ENCODE data around the gene BIK. TPM values are rescaled to one million over a fixed set of nuclear protein-coding genes. Genes with fewer than 3 reads are reported as not detected.
"Not testable (repeated sequence)": the region's sequence is repeated elsewhere in the genome, so short reads cannot be mapped to it uniquely, and the experiment has no call there.

BIK gene
- total RNA-seq, 1 experiment from 2014 or later, result 6.9 TPM

GRCh38 chr22:43100225-43100624, 10.3 kb upstream of the BIK start:
- in situ Hi-C loops (cut with HindIII; ENCODE audit: low sequenced_read_pairs), result loop anchor here (10.0 kb wide), 1 partner anchor 435 kb away; no protein-coding TSS in a partner anchor
- DNase-seq (ENCODE audit: low spot score), result no peak

GRCh38 chr22:43101306-43101705, 9.2 kb upstream of the BIK start:
- in situ Hi-C loops (cut with HindIII; ENCODE audit: low sequenced_read_pairs), result loop anchor here (10.0 kb wide), 1 partner anchor 437 kb away; no protein-coding TSS in a partner anchor
- no peak for DNase-seq (ENCODE audit: low spot score)

- in situ Hi-C loops (cut with HindIII; ENCODE audit: low sequenced_read_pairs), result loop anchor here (10.0 kb wide), 1 partner anchor 439 kb away; no protein-coding TSS in a partner anchor
- not testable (repeated sequence) for DNase-seq (ENCODE audit: low spot score)
Measured at GRCh38 chr22:43104056-43104625, 6.4 kb upstream of the BIK start.

GRCh38 chr22:43104950-43105349, 5.6 kb upstream of the BIK start:
- in situ Hi-C loops (cut with HindIII; ENCODE audit: low sequenced_read_pairs), result loop anchor here (10.0 kb wide), 1 partner anchor 440 kb away; no protein-coding TSS in a partner anchor
- not testable (repeated sequence) for DNase-seq (ENCODE audit: low spot score)

- DNase-seq (ENCODE audit: low spot score), result no peak
- in situ Hi-C loops (cut with HindIII; ENCODE audit: low sequenced_read_pairs), result loop anchor here (10.0 kb wide), 1 partner anchor 442 kb away; no protein-coding TSS in a partner anchor
Measured at GRCh38 chr22:43106302-43106701, 4.2 kb upstream of the BIK start.

GRCh38 chr22:43109511-43109910, 1.0 kb upstream of the BIK start:
- no peak for DNase-seq (ENCODE audit: low spot score)
- in situ Hi-C loops (cut with HindIII; ENCODE audit: low sequenced_read_pairs), result loop anchor here (10.0 kb wide), 1 partner anchor 445 kb away; no protein-coding TSS in a partner anchor

- in situ Hi-C loops (cut with HindIII; ENCODE audit: low sequenced_read_pairs), result loop anchor here (10.0 kb wide), 1 partner anchor 445 kb away; no protein-coding TSS in a partner anchor
- no peak for DNase-seq (ENCODE audit: low spot score)
Measured at GRCh38 chr22:43109921-43110443, 568 bp upstream of the BIK start.

- DNase-seq (ENCODE audit: low spot score), result no peak
- in situ Hi-C loops (cut with HindIII; ENCODE audit: low sequenced_read_pairs), result no loop called here
Measured at GRCh38 chr22:43110927-43111623, 525 bp downstream of the BIK start.

- in situ Hi-C loops (cut with HindIII; ENCODE audit: low sequenced_read_pairs), result no loop called here
- DNase-seq (ENCODE audit: low spot score), result no peak
Measured at GRCh38 chr22:43113526-43114251, 3.1 kb downstream of the BIK start.

GRCh38 chr22:43114958-43115357, 4.4 kb downstream of the BIK start:
- in situ Hi-C loops (cut with HindIII; ENCODE audit: low sequenced_read_pairs), result no loop called here
- DNase-seq (ENCODE audit: low spot score), result no peak

- in situ Hi-C loops (cut with HindIII; ENCODE audit: low sequenced_read_pairs), result no loop called here
- no peak for DNase-seq (ENCODE audit: low spot score)
Measured at GRCh38 chr22:43116932-43117331, 6.4 kb downstream of the BIK start.

- no peak for DNase-seq (ENCODE audit: low spot score)
- in situ Hi-C loops (cut with HindIII; ENCODE audit: low sequenced_read_pairs), result no loop called here
Measured at GRCh38 chr22:43118024-43118849, 7.7 kb downstream of the BIK start.

GRCh38 chr22:43118953-43119458, 8.5 kb downstream of the BIK start:
- in situ Hi-C loops (cut with HindIII; ENCODE audit: low sequenced_read_pairs), result no loop called here
- no peak for DNase-seq (ENCODE audit: low spot score)

- no peak for DNase-seq (ENCODE audit: low spot score)
- in situ Hi-C loops (cut with HindIII; ENCODE audit: low sequenced_read_pairs), result no loop called here
Measured at GRCh38 chr22:43126501-43127165, 16.1 kb downstream of the BIK start.

- DNase-seq (ENCODE audit: low spot score), result no peak
Measured at GRCh38 chr22:43127166-43127908, 16.8 kb downstream of the BIK start.

GRCh38 chr22:43128116-43128515, 17.6 kb downstream of the BIK start:
- DNase-seq (ENCODE audit: low spot score), result no peak
- in situ Hi-C loops (cut with HindIII; ENCODE audit: low sequenced_read_pairs), result no loop called here

More at GRCh38 chr22:43127166-43127908, 16.8 kb downstream of the BIK start:
- in situ Hi-C loops (cut with HindIII; ENCODE audit: low sequenced_read_pairs), result no loop called here

- no peak for DNase-seq (ENCODE audit: low spot score)
- in situ Hi-C loops (cut with HindIII; ENCODE audit: low sequenced_read_pairs), result no loop called here
Measured at GRCh38 chr22:43128928-43129424, 18.4 kb downstream of the BIK start.
